Activated CD4-positive, alpha-beta T cell treated with anti-CD3 and anti-CD28 coated beads, Interleukin-10, Interleukin-2, amounts not matched to agents 100 ng/mL and 50 ng/mL, durations not matched to agents 16 hours and 8 hours (primary cell): ENCODE results near the gene MDP1.
"Not testable (repeated sequence)": the region's sequence is repeated elsewhere in the genome, so short reads cannot be mapped to it uniquely, and the experiment has no call there.

Source experiments
- DNase-seq: peaks from one replicate; pipeline ENCODE4 v3.0.0-alpha.2; 2020

Gene MDP1

GRCh38 chr14:24250354-24250753, 34.5 kb upstream of the MDP1 start:
- DNase-seq: no peak

- no peak for DNase-seq
These were observed 33.6 kb upstream of the MDP1 start for GRCh38 chr14:24249230-24250021.

- DNase-seq: peak; percentile 33
These were observed 31.6 kb upstream of the MDP1 start for GRCh38 chr14:24247422-24247821.

GRCh38 chr14:24246765-24247212, 30.9 kb upstream of the MDP1 start:
- DNase-seq: peak; percentile 86

- not testable (repeated sequence) for DNase-seq
These were observed 29.5 kb upstream of the MDP1 start for GRCh38 chr14:24245350-24245749.

GRCh38 chr14:24243336-24243836, 27.5 kb upstream of the MDP1 start:
- DNase-seq: no peak

GRCh38 chr14:24241829-24242443, 26.1 kb upstream of the MDP1 start:
- peak; percentile 96 for DNase-seq

GRCh38 chr14:24240110-24240918, 24.4 kb upstream of the MDP1 start:
- no peak for DNase-seq

GRCh38 chr14:24238527-24239037, 22.7 kb upstream of the MDP1 start:
- DNase-seq: no peak

GRCh38 chr14:24238123-24238522, 22.3 kb upstream of the MDP1 start:
- no peak for DNase-seq

- no peak for DNase-seq
These were observed 21.6 kb upstream of the MDP1 start for GRCh38 chr14:24237463-24237955.

- no peak for DNase-seq
These were observed 21.0 kb upstream of the MDP1 start for GRCh38 chr14:24236689-24237462.

- DNase-seq: no peak
These were observed 20.2 kb upstream of the MDP1 start for GRCh38 chr14:24235804-24236688.

- no peak for DNase-seq
These were observed 18.5 kb upstream of the MDP1 start for GRCh38 chr14:24234095-24235005.

- DNase-seq: peak; percentile 40
These were observed 17.6 kb upstream of the MDP1 start for GRCh38 chr14:24233538-24233866.

GRCh38 chr14:24232645-24233537, 17.0 kb upstream of the MDP1 start, which contains the start of gene GMPR2:
Gene GMPR2, plus strand, starts transcription at chr14:24232929. Its CDS starts 325 bp downstream, at chr14:24233254.
- DNase-seq: peak; percentile 18

GRCh38 chr14:24232121-24232644, 16.3 kb upstream of the MDP1 start, which contains the start of gene NEDD8:
Gene NEDD8, minus strand, starts transcription at chr14:24232367. Its CDS starts 100 bp downstream, at chr14:24232267.
- DNase-seq: peak; percentile 96
